Endodermal cell (in vitro differentiated cells): Measurements from ENCODE around the gene HSPH1. TPM values are rescaled to one million over a fixed set of nuclear protein-coding genes. Genes with fewer than 3 reads are reported as not detected.

Source experiments
- DNase-seq: peaks from one replicate; pipeline ENCODE4 v3.0.0-alpha.2; 2017
- H3K27ac ChIP-seq: 2 replicates; pipeline ENCODE4 v1.5.1; 2013; ENCODE audit warnings: mild to moderate bottlenecking, low read depth, low read length, moderate library complexity
- H3K27me3 ChIP-seq: 2 replicates; pipeline ENCODE4 v1.6.1; 2013; ENCODE audit warnings: mild to moderate bottlenecking, low read length, moderate library complexity; ENCODE audit not compliant: insufficient read depth, control insufficient read depth, poor library complexity, severe bottlenecking
- H3K36me3 ChIP-seq: 2 replicates; pipeline ENCODE4 v1.7.0; 2013; ENCODE audit warnings: mild to moderate bottlenecking, low read length, moderate library complexity; ENCODE audit not compliant: control insufficient read depth, insufficient read depth
- H3K4me1 ChIP-seq: one replicate; pipeline ENCODE4 v1.7.0; 2013; ENCODE audit warnings: low read length; ENCODE audit not compliant: control insufficient read depth, insufficient read depth
- H3K4me3 ChIP-seq: 2 replicates; pipeline ENCODE4 v1.5.1; 2013; ENCODE audit warnings: mild to moderate bottlenecking, low read length, moderate library complexity
- H3K9ac ChIP-seq: 2 replicates; pipeline ENCODE4 v1.6.1; 2013; ENCODE audit warnings: mild to moderate bottlenecking, low read length, moderate library complexity; ENCODE audit not compliant: poor library complexity, severe bottlenecking; ENCODE audit errors: extremely low read depth
- H3K9me3 ChIP-seq: 2 replicates; pipeline ENCODE4 v1.6.1; 2013; ENCODE audit warnings: mild to moderate bottlenecking, low read length, moderate library complexity; ENCODE audit not compliant: control insufficient read depth
- H3K27ac Mint-ChIP-seq: 2 replicates; pipeline ENCODE4 v1.8.0; 2020; ENCODE audit warnings: mixed read lengths
- H3K27me3 Mint-ChIP-seq: 2 replicates; pipeline ENCODE4 v1.8.0; 2021; ENCODE audit warnings: mild to moderate bottlenecking, mixed read lengths; ENCODE audit not compliant: insufficient read depth
- H3K36me3 Mint-ChIP-seq: 2 replicates; pipeline ENCODE4 v1.8.0; 2020; ENCODE audit warnings: low read depth, mixed read lengths
- H3K4me1 Mint-ChIP-seq: 2 replicates; pipeline ENCODE4 v1.8.0; 2020; ENCODE audit warnings: mixed read lengths
- H3K4me3 Mint-ChIP-seq: 2 replicates; pipeline ENCODE4 v1.8.0; 2020; ENCODE audit warnings: mild to moderate bottlenecking, moderate library complexity, mixed read lengths
- H3K9me3 Mint-ChIP-seq: 2 replicates; pipeline ENCODE4 v1.8.0; 2020; ENCODE audit warnings: mild to moderate bottlenecking, mixed read lengths
- WGBS, 2 experiments: methylation state at CpG; one replicate each; pipeline versions ENCODE4 v1.1.5 to v1.1.7; 2013; ENCODE audit warnings: missing lambda C conversion rate in 2 of 2, mixed read lengths in 1 of 2; ENCODE audit not compliant: insufficient coverage in 1 of 2, insufficient read length in 1 of 2; 5-methylcytosine and 5-hydroxymethylcytosine counted together
- total RNA-seq, 2 donors: library from RNA; stranded (reverse); fragmentation: NEBNext Ultra II Directional in 1 of 2; extraction: Animal tissue kit (Norgen Biotek cat#: 25700) in 1 of 2; gene quantifications; 2 replicates in 1 of 2; 3 replicates in 1 of 2; pipeline ENCODE4 v1.2.1, GENCODE V29; 2021
- TF ChIP-seq, protein P1 (sequence below): fragments of 200-600 bp; sonication (generic); conservative IDR thresholded peaks from 2 replicates; pipeline ENCODE4 v1.5.0; 2021; ENCODE audit warnings: antibody characterized with exemption, mild to moderate bottlenecking

Gene HSPH1
- total RNA-seq, 2 donors from 2014 or later = 88.0 to 120 TPM

DNA sequence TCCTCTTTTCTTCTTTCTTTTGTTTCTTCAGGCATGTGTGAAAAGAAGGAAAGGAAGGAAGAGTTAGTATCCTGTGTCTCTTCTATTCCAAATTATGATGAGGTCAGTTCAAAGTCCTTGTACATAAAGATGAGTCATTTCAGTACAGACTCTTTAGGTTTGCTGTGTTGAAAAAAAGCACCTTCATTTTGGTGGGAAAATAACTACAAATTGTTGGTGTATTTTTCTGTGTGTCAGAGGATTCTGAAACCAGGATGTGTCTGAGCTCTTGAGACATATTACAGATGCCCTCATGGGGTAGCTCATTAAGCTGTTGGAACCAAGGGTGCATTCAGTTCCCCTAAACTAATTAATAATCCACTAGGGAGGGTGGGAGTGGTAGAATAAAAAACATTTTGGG, 5.8 kb upstream of the HSPH1 start:
- no peaks in the 10 kb centered on the region for H3K9me3 Mint-ChIP-seq
- H3K27ac Mint-ChIP-seq = no peak overlapping the region
- H3K27ac ChIP-seq = no peak overlapping the region
- DNase-seq = no peak
- H3K9ac ChIP-seq = no peak overlapping the region
- H3K4me1 Mint-ChIP-seq = peaks cover 4% of the 10 kb centered on the region
- no peak overlapping the region for H3K4me3 ChIP-seq
- H3K36me3 Mint-ChIP-seq = no peaks in the 10 kb centered on the region
- H3K27me3 Mint-ChIP-seq = peaks cover 1% of the 10 kb centered on the region
- H3K4me3 Mint-ChIP-seq = no peak overlapping the region
- no peaks in the 10 kb centered on the region for H3K9me3 ChIP-seq
- TF ChIP-seq, protein P1, sequence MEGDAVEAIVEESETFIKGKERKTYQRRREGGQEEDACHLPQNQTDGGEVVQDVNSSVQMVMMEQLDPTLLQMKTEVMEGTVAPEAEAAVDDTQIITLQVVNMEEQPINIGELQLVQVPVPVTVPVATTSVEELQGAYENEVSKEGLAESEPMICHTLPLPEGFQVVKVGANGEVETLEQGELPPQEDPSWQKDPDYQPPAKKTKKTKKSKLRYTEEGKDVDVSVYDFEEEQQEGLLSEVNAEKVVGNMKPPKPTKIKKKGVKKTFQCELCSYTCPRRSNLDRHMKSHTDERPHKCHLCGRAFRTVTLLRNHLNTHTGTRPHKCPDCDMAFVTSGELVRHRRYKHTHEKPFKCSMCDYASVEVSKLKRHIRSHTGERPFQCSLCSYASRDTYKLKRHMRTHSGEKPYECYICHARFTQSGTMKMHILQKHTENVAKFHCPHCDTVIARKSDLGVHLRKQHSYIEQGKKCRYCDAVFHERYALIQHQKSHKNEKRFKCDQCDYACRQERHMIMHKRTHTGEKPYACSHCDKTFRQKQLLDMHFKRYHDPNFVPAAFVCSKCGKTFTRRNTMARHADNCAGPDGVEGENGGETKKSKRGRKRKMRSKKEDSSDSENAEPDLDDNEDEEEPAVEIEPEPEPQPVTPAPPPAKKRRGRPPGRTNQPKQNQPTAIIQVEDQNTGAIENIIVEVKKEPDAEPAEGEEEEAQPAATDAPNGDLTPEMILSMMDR = no peak
- no peaks in the 10 kb centered on the region for H3K27me3 ChIP-seq
- H3K4me1 ChIP-seq = no peaks in the 10 kb centered on the region
- H3K36me3 ChIP-seq = no peaks in the 10 kb centered on the region

DNA sequence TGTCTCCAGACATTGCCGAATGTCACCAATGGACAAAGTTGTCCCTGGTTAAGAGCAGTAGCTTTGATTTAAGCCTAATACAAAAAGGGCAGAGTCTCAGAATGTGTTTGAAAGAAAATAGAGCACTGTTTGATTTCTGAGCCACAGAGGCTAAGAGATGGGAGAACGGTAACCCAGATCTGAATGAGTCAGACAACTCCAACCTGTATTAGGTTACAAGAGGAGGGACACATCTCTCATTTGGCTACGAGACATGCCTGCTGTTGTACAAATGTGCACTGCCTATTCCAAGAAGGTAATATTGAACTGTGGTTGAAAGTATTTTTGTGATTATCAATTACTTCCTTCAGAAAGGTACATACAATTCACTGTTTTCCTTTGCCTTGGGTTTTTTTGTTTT, 4.9 kb upstream of the HSPH1 start:
- no peaks in the 10 kb centered on the region for H3K9me3 ChIP-seq
- peaks cover 1% of the 10 kb centered on the region for H3K27me3 Mint-ChIP-seq
- H3K4me1 Mint-ChIP-seq = peaks cover 4% of the 10 kb centered on the region
- H3K9me3 Mint-ChIP-seq = no peaks in the 10 kb centered on the region
- DNase-seq = no peak
- H3K36me3 ChIP-seq = no peaks in the 10 kb centered on the region
- no peaks in the 10 kb centered on the region for H3K27me3 ChIP-seq
- H3K27ac ChIP-seq = no peak overlapping the region
- no peak overlapping the region for H3K9ac ChIP-seq
- no peaks in the 10 kb centered on the region for H3K36me3 Mint-ChIP-seq
- H3K4me3 ChIP-seq = no peak overlapping the region
- no peak overlapping the region for H3K27ac Mint-ChIP-seq
- H3K4me1 ChIP-seq = no peaks in the 10 kb centered on the region
- 90 to 97% methylated on average over 2 to 3 of the region's 3 CpGs for WGBS, 2 experiments
- TF ChIP-seq, protein P1 = no peak
- no peak overlapping the region for H3K4me3 Mint-ChIP-seq

DNA sequence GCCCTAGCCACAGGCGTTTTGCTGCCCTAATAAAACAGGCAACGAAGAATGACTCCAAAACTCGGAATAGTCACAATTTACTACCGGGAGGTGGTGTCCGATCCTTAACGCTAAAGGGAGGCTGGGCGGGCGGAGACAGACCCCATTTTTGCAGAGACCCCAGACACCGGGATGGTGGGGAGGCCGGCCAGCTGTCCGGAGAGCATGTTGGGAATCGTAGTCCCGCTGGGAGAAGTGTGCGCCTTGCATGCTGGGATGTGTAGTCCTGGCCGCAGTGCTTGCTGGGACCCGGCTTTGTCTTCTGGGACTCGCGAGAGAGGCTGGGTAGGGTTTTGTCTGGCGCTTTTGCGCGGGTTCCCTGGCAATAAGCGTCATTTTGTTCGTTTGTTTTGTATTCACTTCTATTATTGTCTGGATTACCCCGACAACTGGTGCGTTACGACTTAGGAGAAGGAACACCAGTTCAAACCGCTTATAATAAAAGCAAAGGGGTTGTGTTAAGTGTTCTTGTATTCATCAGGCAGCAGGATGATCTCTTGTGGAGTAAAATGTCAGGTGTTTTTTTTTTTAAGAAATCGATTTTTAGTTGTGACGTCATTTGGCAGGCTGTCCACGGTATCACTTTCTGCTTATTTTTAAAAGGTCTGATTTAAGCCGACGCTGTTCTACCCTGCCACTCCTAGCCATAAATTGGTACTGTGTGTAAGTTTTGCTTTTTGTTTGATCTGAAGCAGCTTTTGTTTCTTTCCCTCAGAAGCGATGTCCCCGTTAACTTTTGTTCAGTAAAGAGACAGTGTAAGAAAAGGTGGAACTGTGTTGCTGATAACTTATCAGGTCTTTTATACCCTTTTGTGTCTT, 676 bp upstream of the HSPH1 start:
- WGBS, 2 experiments = 4% methylated on average over 24 to 34 of the region's 34 CpGs
- H3K27ac ChIP-seq = peak overlapping the region; percentile 95
- Mint-ChIP-seq H3K27me3 (peaks cover 1% of the 10 kb centered on the region), H3K9me3 (no peaks in the 10 kb centered on the region), H3K4me3 (peak overlapping the region; percentile 96), H3K36me3 (peaks cover 16% of the 10 kb centered on the region), H3K4me1 (peaks cover 24% of the 10 kb centered on the region), H3K27ac (peak overlapping the region; percentile 97)
- peak overlapping the region; percentile 87 for H3K9ac ChIP-seq
- no peaks in the 10 kb centered on the region for H3K4me1 ChIP-seq
- H3K27me3 ChIP-seq = no peaks in the 10 kb centered on the region
- peak; percentile 98 for DNase-seq
- TF ChIP-seq, protein P1 = no peak
- H3K9me3 ChIP-seq = no peaks in the 10 kb centered on the region
- peaks cover 9% of the 10 kb centered on the region for H3K36me3 ChIP-seq
- H3K4me3 ChIP-seq = peak overlapping the region; percentile 95
